SK-N-SH (cell line): ENCODE results near the gene NMS. TPM values are rescaled to one million over a fixed set of nuclear protein-coding genes. Genes with fewer than 3 reads are reported as not detected.
"Not testable (repeated sequence)": the region's sequence is repeated elsewhere in the genome, so short reads cannot be mapped to it uniquely, and the experiment has no call there.

ENCODE experiments used
- CTCF ChIA-PET: fragments of 300-600, 350-600 bp; formaldehyde crosslinking; extraction: SDS; loops from one replicate; lab custom pipeline; 2021; lab: Yijun Ruan, JAX
- POLR2A ChIA-PET: fragments of 350-600 bp; sonication (Branson Sonifier 250); formaldehyde crosslinking; extraction: SDS; loops from one replicate; lab custom pipeline; 2020; ENCODE audit warnings: antibody characterized with exemption, inconsistent platforms; lab: Yijun Ruan, JAX
- DNase-seq: peaks from one replicate; pipeline ENCODE4 v3.0.0; 2012
- H2AFZ ChIP-seq: fragments of 200-600 bp; sonication (generic); 2 replicates; pipeline ENCODE4 v1.8.1; 2016; ENCODE audit warnings: antibody characterized with exemption, mild to moderate bottlenecking, low read depth
- H3F3A ChIP-seq: fragments of 200-600 bp; sonication (generic); replicated peaks from 2 replicates; pipeline ENCODE3; 2016; ENCODE audit warnings: antibody characterized with exemption, mild to moderate bottlenecking; ENCODE audit not compliant: insufficient read depth
- H3K27ac ChIP-seq, 2 experiments: fragments of 200-500 bp in 1 of 2; fragments of 200-600 bp in 1 of 2; sonication (Bioruptor generic) in 1 of 2; sonication (generic), shearing (Covaris generic) in 1 of 2; 2 replicates each; pipeline versions ENCODE4 v1.5.1 to v1.6.1; 2014 to 2016; ENCODE audit warnings: low read depth in 2 of 2, inconsistent platforms in 1 of 2, low read length in 1 of 2, mild to moderate bottlenecking in 1 of 2, mixed read lengths in 1 of 2
- H3K27me3 ChIP-seq: fragments of 200-600 bp; sonication (generic), shearing (Covaris generic); 2 replicates; pipeline ENCODE4 v1.6.1; 2016; ENCODE audit warnings: mixed run types; ENCODE audit not compliant: insufficient read depth
- H3K36me3 ChIP-seq, 2 experiments: fragments of 200-500 bp in 1 of 2; fragments of 200-600 bp in 1 of 2; sonication (Bioruptor generic) in 1 of 2; sonication (generic) in 1 of 2; replicated peaks in 1 of 2; 2 replicates each; pipeline versions ENCODE3 to v1.5.1; 2014 to 2016; ENCODE audit warnings: low read length in 1 of 2, mild to moderate bottlenecking in 1 of 2; ENCODE audit not compliant: insufficient read depth in 2 of 2, control insufficient read depth in 1 of 2
- H3K4me1 ChIP-seq, 2 experiments: fragments of 200-500 bp in 1 of 2; fragments of 200-600 bp in 1 of 2; sonication (Bioruptor generic) in 1 of 2; sonication (generic), shearing (Covaris generic) in 1 of 2; 2 replicates each; pipeline versions ENCODE4 v1.5.1 to v1.6.1; 2014 to 2016; ENCODE audit warnings: low read depth in 1 of 2, low read length in 1 of 2, mixed run types in 1 of 2; ENCODE audit not compliant: insufficient read depth in 2 of 2, control insufficient read depth in 1 of 2
- H3K4me2 ChIP-seq: fragments of 200-600 bp; sonication (generic), shearing (Covaris generic); 2 replicates; pipeline ENCODE4 v1.6.1; 2017; ENCODE audit warnings: mixed run types
- H3K4me3 ChIP-seq, 2 experiments: fragments of 200-500 bp in 1 of 2; fragments of 200-600 bp in 1 of 2; sonication (Bioruptor generic) in 1 of 2; sonication (generic), shearing (Covaris generic) in 1 of 2; 2 replicates each; pipeline versions ENCODE4 v1.5.1 to v1.8.1; 2014 to 2016; ENCODE audit warnings: low read depth in 2 of 2, inconsistent platforms in 1 of 2, low read length in 1 of 2, mild to moderate bottlenecking in 1 of 2, mixed read lengths in 1 of 2, moderate library complexity in 1 of 2
- H3K79me2 ChIP-seq: fragments of 200-600 bp; sonication (generic); 2 replicates; pipeline ENCODE4 v1.8.1; 2017; ENCODE audit warnings: mild to moderate bottlenecking; ENCODE audit not compliant: insufficient read depth
- H3K9ac ChIP-seq: fragments of 200-600 bp; sonication (generic); 2 replicates; pipeline ENCODE4 v1.6.1; 2017; ENCODE audit warnings: mixed run types
- H3K9me2 ChIP-seq: fragments of 200-600 bp; sonication (generic); 2 replicates; pipeline ENCODE4 v1.6.1; 2017; ENCODE audit warnings: mixed run types
- H3K9me3 ChIP-seq: fragments of 200-600 bp; sonication (generic); 2 replicates; pipeline ENCODE4 v1.6.1; 2017; ENCODE audit warnings: mixed run types, mild to moderate bottlenecking, moderate library complexity
- H4K20me1 ChIP-seq: fragments of 200-600 bp; sonication (generic); 2 replicates; pipeline ENCODE4 v1.6.1; 2017; ENCODE audit warnings: mild to moderate bottlenecking, mixed run types; ENCODE audit not compliant: insufficient read depth
- CHD2 ChIP-seq: fragments of 150-350 bp; IDR thresholded peaks from 2 replicates; pipeline ENCODE4 v1.6.1; 2018; ENCODE audit warnings: low read length; ENCODE audit not compliant: partially characterized antibody
- EP300 ChIP-seq, 2 experiments: IDR thresholded peaks; 2 replicates each; pipeline versions ENCODE4 v1.4.0 to v1.6.1; 2012; ENCODE audit warnings: borderline replicate concordance in 1 of 2, low read depth in 1 of 2, low read length in 1 of 2
- EZH2phosphoT487 ChIP-seq: fragments of 200-600 bp; sonication (generic); IDR thresholded peaks from 2 replicates; pipeline ENCODE4 v1.6.1; 2017; ENCODE audit warnings: low read depth, mixed run types, mild to moderate bottlenecking, antibody characterized with exemption, moderate library complexity, borderline replicate concordance
- FOSL2 ChIP-seq: IDR thresholded peaks from 2 replicates; pipeline ENCODE4 v1.4.0; 2012; ENCODE audit warnings: low read depth, mild to moderate bottlenecking, moderate library complexity, borderline replicate concordance
- GATA2 ChIP-seq: sonication (generic); formaldehyde crosslinking; IDR thresholded peaks from 2 replicates; pipeline ENCODE4 v1.5.0; 2020; ENCODE audit warnings: mild to moderate bottlenecking, missing genetic modification reagents
- MXI1 ChIP-seq: IDR thresholded peaks from 2 replicates; pipeline ENCODE4 v1.6.1; 2012; ENCODE audit warnings: mild to moderate bottlenecking, low read depth, low read length, improper control_type of control experiment
- NFIC ChIP-seq: IDR thresholded peaks from 2 replicates; pipeline ENCODE4 v1.4.0; 2012; ENCODE audit warnings: borderline replicate concordance
- SIN3A ChIP-seq: IDR thresholded peaks from 2 replicates; pipeline ENCODE4 v1.6.1; 2012; ENCODE audit warnings: low read depth, mild to moderate bottlenecking, low read length, moderate library complexity, borderline replicate concordance
- SMC3 ChIP-seq: IDR thresholded peaks from 2 replicates; pipeline ENCODE4 v1.6.1; 2012; ENCODE audit warnings: low read depth, low read length, improper control_type of control experiment
- TAF1 ChIP-seq: IDR thresholded peaks from 2 replicates; pipeline ENCODE4 v1.6.1; 2012; ENCODE audit warnings: low read depth, mild to moderate bottlenecking, low read length, moderate library complexity, borderline replicate concordance
- TCF12 ChIP-seq: IDR thresholded peaks from 2 replicates; pipeline ENCODE4 v1.4.0; 2012
- WGBS: methylation state at CpG from one replicate; pipeline ENCODE4 v1.1.6; 2017; ENCODE audit warnings: low lambda C conversion rate; 5-methylcytosine and 5-hydroxymethylcytosine counted together
- polyA plus RNA-seq, 3 experiments: library from polyadenylated mRNA; depleted of rRNA; stranded (reverse); fragments of >200 nt; gene quantifications; 2 replicates each; pipeline ENCODE4 v1.2.3, GENCODE V29; 2012

Gene NMS
- polyA plus RNA-seq, 1 of the 3 experiments (the other 2 are of a cell fraction), result not detected

DNA sequence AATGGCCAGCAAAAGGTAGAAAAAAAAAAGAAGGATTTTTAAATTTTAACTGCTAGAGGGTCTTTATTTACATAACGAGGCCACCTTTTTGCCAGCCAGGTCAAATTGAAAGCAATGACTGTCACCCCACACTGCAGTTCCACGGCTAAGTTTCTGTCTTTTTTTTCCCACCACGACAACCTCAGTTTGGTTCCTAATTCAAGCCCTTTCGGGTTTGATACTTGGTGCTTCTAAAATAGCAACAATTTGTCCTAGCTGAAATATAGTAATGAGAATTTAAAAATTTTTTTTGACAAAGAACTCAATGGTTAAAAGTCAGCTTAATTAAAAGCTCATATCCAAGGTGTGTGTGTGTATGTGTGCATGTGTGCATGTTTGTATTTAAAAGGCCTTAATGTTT lies 16.4 kb upstream of the NMS start:
- H3K79me2 ChIP-seq, result no peaks in the 10 kb centered on the region
- DNase-seq, result no peak
- no peak overlapping the region for H2AFZ ChIP-seq
- H3K4me2 ChIP-seq, result no peak overlapping the region
- H3K9me3 ChIP-seq, result peaks cover 15% of the 10 kb centered on the region
- no peaks in the 10 kb centered on the region for H3K4me1 ChIP-seq
- no peak for TF ChIP-seq EZH2phosphoT487
- no peak for TF ChIP-seq MXI1
- no peak for TF ChIP-seq SMC3
- no peak for TF ChIP-seq TCF12
- no peak for TF ChIP-seq CHD2
- TF ChIP-seq TAF1, result no peak
- WGBS, result 4% methylated on average over 4 of the region's 4 CpGs
- H3K27me3 ChIP-seq, result no peaks in the 10 kb centered on the region
- H3K27ac ChIP-seq, result no peak overlapping the region
- H3K4me3 ChIP-seq, result no peak overlapping the region
- no peaks in the 10 kb centered on the region for H3K9me2 ChIP-seq
- CTCF ChIA-PET, result no interaction called here
- no peaks in the 10 kb centered on the region for H3F3A ChIP-seq
- H3K9ac ChIP-seq, result no peak overlapping the region
- POLR2A ChIA-PET, result no interaction called here
- no peaks in the 10 kb centered on the region for H4K20me1 ChIP-seq
- peaks cover 0 to 4% of the 10 kb centered on the region in 2 experiments for H3K36me3 ChIP-seq

DNA sequence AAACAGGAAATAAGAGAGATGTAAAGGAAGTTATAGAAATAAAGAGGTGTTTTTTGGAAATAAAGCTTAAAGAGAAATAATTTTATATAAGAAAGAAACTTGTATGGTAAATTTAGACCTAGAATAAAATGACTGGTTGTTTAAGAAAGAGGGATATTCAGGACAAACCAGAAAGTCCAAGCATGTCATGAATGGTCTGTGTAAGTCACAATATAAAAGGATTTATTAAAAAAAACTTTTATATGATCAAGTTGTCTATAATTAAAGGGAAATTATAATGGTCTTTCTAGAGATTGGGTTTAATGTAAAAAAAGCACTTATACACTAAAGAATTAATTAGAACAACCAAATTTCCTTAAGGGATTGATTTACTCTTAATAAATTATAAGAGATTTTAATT lies 13.9 kb upstream of the NMS start:
- H3K4me1 ChIP-seq, H3K4me2 ChIP-seq, H3K9ac ChIP-seq, H3K27me3 ChIP-seq, CTCF ChIA-PET, H3K79me2 ChIP-seq, H2AFZ ChIP-seq, H4K20me1 ChIP-seq, H3K27ac ChIP-seq, H3K4me3 ChIP-seq, H3K36me3 ChIP-seq, POLR2A ChIA-PET, H3K9me2 ChIP-seq, DNase-seq, H3F3A ChIP-seq: not testable (repeated sequence)
- peaks cover 15% of the 10 kb centered on the region for H3K9me3 ChIP-seq

GRCh38 chr2:100460904-100461530 lies 9.3 kb upstream of the NMS start:
- Histone ChIP-seq H3K4me3 (no peak overlapping the region), H3K79me2 (no peaks in the 10 kb centered on the region), H2AFZ (no peak overlapping the region), H3K9me2 (no peaks in the 10 kb centered on the region), H3K36me3 (peaks cover 0 to 4% of the 10 kb centered on the region in 2 experiments), H3F3A (no peaks in the 10 kb centered on the region), H3K4me1 (no peaks in the 10 kb centered on the region), H3K9me3 (peaks cover 15% of the 10 kb centered on the region), H4K20me1 (no peaks in the 10 kb centered on the region), H3K27me3 (no peaks in the 10 kb centered on the region; the same call in 1 of the 2 replicates), H3K27ac (no peak overlapping the region), H3K4me2 (no peak overlapping the region), H3K9ac (no peak overlapping the region)
- ChIA-PET POLR2A (no interaction called here), CTCF (interaction anchor here (1.3 kb wide), 1 partner anchor 200 kb away, joined by 4 read pairs; no protein-coding TSS in a partner anchor)
- DNase-seq, result no peak
- WGBS, result 14% methylated on average over 1 of the region's 1 CpG
- TF ChIP-seq NFIC (no peak), FOSL2 (no peak), SIN3A (no peak), GATA2 (CRISPR knock-in tag) (no peak), EP300 (IDR thresholded peaks at IDR 0.05; ENCODE audit: borderline replicate concordance in 1 of 2, low read depth in 1 of 2, low read length in 1 of 2) (no peak), SMC3 (no peak)
